Measurements from ENCODE around the gene EGLN2.
A peak's percentile ranks its signal among the peaks of the same experiment; 100 is the strongest.
"Not testable (repeated sequence)": the region's sequence is repeated elsewhere in the genome, so short reads cannot be mapped to it uniquely, and the experiment has no call there.

The EGLN2 gene

DNA sequence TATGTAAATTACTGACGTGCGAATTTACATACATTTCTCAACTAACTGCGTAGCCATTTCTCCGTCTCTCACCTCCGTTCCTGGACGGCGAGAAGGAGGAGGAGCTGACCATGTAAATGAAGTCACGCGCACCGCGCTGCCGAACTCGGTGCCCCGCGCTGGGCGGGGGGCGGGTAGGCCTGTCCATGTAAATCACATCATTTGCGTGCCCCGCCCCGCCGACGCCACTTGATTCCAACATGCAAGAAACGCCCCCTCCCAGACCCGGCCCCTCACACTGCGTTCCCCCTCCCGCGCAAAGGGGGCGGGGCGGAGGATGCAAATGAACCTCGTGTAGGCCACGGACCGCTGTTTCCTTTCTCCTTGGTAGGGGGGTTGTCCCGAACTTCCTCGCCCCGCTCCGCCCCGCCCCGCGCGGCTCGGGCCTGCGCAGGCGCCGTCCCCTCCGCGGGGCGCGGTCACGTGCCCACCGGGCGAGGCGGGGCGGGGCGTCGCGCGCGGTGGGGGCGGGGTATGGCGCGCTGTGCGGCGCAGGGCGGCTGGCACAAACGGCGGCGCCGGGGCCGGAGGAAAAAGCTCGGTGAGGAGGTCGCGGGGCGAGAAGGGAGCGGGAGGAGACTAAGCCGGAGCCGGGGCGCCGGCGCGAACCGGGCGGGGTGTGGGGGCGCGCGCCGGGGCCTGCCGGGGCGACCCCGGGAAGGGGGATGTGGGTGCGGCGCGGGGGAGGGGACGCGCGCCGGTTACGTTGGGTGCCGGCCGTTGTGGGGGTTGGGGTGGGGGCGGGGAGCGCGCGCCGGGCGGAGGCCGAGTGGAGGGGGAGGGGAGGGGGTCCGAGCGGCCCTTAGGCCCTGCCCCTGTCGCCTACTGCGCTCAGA lies at the start of gene EGLN2:
TSS of gene EGLN2 (plus strand) at position 509 of the 875 bp plus-strand sequence. CDS start 1,382 bp downstream, outside the sequence.
- DNase-seq, result peak; percentile 100

- peak; percentile 100 for DNase-seq
Measured at GRCh38 chr19:40750058-40750873, 48.7 kb upstream of the EGLN2 start, which contains the start of gene ACTMAP. ACTMAP (minus strand) TSS chr19:40750477; CDS start chr19:40749803, 674 bp downstream.

GRCh38 chr19:40750874-40751537 lies 48.0 kb upstream of the EGLN2 start, which contains the start of gene SNRPA:
SNRPA (plus strand) TSS chr19:40751203; CDS start chr19:40751409, 206 bp downstream.
- peak; percentile 99 for DNase-seq

DNA sequence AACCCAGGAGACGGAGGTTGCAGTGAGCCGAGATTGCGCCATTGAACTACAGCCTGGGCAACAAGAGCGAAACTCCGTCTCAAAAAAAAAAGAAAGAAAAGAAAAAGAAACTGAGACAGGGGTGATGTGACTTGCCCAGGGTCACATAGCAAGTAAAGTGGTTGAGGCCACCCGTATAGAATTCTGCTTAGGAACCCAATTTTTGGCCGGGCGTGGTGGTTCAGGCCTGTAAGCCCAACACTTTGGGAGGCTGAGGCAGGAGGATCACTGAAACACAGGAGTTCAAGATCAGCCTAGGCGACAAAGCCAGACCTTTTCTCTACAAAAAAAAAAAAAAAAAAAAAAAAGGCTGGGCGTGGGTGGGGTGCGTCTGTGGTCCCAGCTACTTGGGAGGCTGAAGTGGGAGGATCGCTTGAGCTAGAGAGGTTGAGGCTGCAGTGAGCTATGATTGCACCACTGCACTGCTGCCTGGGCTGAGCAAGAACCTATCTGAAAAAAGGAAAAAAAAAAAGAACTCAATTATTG lies 46.7 kb upstream of the EGLN2 start:
- no peak for DNase-seq

GRCh38 chr19:40754611-40755247 lies 44.3 kb upstream of the EGLN2 start:
- DNase-seq, result no peak

DNA sequence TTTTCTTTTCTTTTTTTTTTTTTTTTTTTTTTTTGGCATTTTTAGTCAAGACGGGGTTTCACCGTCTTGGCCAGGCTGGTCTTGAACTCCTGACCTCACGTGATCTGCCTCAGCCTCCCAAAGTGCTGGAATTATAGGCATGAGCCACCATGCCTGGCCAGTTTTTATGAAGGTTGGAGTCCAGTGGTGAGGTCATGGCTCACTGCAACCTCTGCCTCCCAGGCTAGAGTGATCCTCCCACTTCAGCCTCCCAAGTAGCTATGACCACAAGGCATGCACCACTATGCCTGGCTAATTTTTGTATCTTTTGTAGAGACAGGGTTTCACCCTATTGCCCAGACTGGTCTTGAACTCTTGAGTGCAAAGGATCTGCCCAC lies 43.8 kb upstream of the EGLN2 start:
- DNase-seq, result no peak

GRCh38 chr19:40755791-40756190 lies 43.2 kb upstream of the EGLN2 start:
- DNase-seq, result no peak

GRCh38 chr19:40756502-40757110 lies 42.4 kb upstream of the EGLN2 start:
- no peak for DNase-seq

DNA sequence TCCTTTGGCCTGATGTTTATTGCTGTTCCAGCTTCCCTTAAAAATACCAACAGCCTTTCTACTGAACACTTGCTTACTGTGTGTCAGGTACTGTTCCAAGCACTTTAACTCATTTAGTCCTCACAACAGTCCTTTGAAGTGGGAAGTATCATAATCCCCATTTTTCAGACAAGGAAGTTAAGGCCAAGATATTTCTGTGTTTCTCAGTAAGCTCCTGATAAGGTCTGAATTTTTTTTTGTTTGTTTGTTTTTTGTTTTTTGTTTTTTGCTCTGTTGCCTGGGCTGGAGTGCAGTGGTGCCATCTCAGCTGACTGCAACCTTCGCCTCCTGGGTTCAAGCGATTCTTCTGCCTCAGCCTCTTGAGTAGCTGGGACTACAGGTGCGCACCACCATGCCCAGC lies 40.5 kb upstream of the EGLN2 start:
- DNase-seq, result no peak

- no peak for DNase-seq
Measured at GRCh38 chr19:40759352-40759751, 39.6 kb upstream of the EGLN2 start.

DNA sequence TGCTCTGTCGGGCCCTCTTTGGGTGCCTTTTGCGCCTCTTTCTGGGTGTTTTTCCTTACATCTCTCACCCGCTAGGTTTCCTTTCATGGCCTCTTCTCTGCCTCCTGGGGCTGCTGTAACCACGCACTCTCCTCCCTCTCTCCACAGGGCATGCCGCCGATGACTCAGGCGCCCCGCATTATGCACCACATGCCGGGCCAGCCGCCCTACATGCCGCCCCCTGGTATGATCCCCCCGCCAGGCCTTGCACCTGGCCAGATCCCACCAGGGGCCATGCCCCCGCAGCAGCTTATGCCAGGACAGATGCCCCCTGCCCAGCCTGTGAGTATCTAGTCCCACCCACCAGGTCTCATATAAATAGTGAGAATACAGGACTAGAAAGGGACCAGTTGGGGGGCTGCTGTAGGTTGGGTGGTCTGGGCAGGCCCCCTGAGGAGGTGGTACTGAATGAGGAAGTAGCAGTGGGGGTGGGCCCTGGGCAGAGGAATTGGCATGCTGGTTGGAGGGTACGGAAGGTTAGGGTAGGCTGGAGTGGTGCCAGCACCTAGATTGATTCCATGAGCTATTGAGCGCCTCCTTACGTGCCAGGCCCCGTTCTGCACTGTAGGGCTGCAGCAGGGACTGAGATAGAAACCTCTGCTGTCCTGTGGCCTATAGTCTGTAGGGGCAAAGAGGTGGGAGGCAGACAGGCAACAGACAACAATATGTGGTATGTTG lies 36.1 kb upstream of the EGLN2 start:
- DNase-seq, result no peak

DNA sequence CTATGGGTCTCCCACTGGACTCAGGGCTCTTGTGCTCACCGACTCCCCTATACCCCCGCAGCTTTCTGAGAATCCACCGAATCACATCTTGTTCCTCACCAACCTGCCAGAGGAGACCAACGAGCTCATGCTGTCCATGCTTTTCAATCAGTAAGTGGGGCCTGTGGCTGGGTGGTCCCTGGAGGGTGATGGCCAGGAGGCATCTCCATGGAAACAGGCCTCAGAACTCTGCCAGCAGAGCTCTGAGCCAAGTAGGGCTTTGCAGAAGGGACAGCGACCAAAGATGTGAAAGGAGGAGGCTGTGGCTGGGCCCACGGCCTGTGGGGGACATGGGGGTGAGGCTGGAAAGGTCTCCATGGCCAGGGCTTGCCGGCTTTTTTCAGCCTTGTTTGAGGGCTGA lies 35.5 kb upstream of the EGLN2 start:
- no peak for DNase-seq

- DNase-seq, result no peak
Measured at GRCh38 chr19:40763963-40764362, 35.0 kb upstream of the EGLN2 start.

DNA sequence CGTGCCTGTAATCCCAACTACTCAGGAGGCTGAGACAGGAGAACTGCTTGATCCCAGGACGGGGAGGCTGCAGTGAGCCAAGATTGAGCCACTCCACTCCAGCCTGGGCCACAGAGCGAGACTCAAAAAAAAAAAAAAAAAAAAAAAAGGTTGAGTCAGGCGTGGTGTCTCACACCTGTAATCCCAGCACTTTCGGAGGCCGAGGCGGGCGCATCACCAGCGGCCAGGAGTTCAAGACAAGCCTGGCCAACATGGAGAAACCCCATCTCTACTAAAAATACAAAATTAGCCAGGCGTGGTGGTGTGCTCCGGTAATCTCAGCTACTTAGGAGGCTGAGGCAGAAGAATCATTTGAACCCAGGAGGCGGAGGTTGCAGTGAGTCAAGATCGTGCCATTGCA lies 32.6 kb upstream of the EGLN2 start:
- DNase-seq, result not testable (repeated sequence)

DNA sequence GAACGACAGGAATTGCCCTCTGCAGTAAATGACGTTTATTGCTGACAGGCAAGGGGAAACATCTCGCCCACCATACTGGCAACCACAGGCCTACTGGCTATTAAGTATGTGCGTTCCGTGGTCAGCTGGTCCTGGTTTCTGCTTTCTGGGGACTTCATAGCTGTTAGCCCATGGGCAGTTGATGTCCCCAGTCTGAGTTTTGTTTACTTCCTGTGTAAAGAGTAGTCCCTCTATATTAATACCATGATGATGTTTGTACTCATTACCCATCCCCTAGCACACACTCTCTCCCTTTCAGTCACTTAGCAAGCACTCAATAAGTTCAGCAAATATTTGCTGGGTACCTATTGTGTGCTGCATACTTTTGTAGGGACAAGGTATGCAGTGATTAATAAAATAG lies 30.1 kb upstream of the EGLN2 start:
- DNase-seq, result no peak

- not testable (repeated sequence) for DNase-seq
Measured at GRCh38 chr19:40771101-40771862, 27.7 kb upstream of the EGLN2 start.

- no peak for DNase-seq
Measured at GRCh38 chr19:40774916-40775631, 23.9 kb upstream of the EGLN2 start, which contains the start of gene MIA. MIA (plus strand) TSS chr19:40775521; CDS start chr19:40775543, 22 bp downstream.

- DNase-seq, result no peak
Measured at GRCh38 chr19:40775632-40776022, 23.4 kb upstream of the EGLN2 start.

GRCh38 chr19:40776364-40776763 lies 22.6 kb upstream of the EGLN2 start:
- DNase-seq, result no peak
